ENCODE measurements around the gene MANSC4. TPM values are rescaled to one million over a fixed set of nuclear protein-coding genes. Genes with fewer than 3 reads are reported as not detected.

The MANSC4 gene
- total RNA-seq, 1 experiment from 2014 or later = not detected

DNA sequence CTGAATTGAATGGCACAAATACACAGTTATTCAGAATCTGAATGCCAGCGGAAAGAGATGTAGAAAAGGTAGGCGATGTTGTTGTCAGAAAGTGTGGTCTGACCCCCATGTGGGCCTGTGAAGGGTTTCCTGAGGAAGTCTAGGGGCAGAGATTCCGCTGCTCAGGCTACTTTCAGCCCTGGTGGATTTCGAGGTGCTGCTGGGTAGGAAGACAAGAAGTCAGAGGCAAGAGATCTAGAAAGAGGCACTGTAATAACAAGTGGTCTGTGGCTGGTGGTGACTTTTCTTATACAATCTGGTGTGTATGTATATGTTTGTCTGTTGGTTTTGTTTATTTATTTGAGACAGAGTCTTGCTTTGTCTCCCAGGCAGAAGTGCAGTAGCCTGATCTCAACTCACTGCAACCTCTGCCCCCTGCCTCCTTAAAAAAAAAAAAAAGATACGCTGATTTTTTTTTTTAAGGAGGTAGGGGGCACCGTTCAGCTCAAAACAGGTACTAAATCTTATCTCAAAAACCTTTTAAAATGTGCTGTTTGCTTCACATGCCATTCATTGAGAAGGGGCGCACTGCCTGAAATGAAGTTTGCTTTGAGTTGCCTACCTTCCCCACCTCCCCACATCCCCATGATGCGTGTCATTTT lies 27.1 kb upstream of the MANSC4 start (continued):
- TF ChIP-seq, protein P1, sequence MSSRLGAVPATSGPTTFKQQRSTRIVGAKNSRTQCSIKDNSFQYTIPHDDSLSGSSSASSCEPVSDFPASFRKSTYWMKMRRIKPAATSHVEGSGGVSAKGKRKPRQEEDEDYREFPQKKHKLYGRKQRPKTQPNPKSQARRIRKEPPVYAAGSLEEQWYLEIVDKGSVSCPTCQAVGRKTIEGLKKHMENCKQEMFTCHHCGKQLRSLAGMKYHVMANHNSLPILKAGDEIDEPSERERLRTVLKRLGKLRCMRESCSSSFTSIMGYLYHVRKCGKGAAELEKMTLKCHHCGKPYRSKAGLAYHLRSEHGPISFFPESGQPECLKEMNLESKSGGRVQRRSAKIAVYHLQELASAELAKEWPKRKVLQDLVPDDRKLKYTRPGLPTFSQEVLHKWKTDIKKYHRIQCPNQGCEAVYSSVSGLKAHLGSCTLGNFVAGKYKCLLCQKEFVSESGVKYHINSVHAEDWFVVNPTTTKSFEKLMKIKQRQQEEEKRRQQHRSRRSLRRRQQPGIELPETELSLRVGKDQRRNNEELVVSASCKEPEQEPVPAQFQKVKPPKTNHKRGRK (CRISPR knock-in tag; IDR thresholded peaks at IDR 0.05; ENCODE audit: borderline replicate concordance) = no peak
- TF ChIP-seq, protein P2, sequence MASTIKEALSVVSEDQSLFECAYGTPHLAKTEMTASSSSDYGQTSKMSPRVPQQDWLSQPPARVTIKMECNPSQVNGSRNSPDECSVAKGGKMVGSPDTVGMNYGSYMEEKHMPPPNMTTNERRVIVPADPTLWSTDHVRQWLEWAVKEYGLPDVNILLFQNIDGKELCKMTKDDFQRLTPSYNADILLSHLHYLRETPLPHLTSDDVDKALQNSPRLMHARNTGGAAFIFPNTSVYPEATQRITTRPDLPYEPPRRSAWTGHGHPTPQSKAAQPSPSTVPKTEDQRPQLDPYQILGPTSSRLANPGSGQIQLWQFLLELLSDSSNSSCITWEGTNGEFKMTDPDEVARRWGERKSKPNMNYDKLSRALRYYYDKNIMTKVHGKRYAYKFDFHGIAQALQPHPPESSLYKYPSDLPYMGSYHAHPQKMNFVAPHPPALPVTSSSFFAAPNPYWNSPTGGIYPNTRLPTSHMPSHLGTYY (CRISPR knock-in tag; IDR thresholded peaks at IDR 0.05) = no peak
- no peak for TF ChIP-seq TEAD4 (CRISPR knock-in tag; IDR thresholded peaks at IDR 0.05)
- no peak for TF ChIP-seq KAT7 (CRISPR knock-in tag; IDR thresholded peaks at IDR 0.05; ENCODE audit: borderline replicate concordance)
- no peak for TF ChIP-seq NFE2L1 (CRISPR knock-in tag; IDR thresholded peaks at IDR 0.05)
- TF ChIP-seq, protein P3, sequence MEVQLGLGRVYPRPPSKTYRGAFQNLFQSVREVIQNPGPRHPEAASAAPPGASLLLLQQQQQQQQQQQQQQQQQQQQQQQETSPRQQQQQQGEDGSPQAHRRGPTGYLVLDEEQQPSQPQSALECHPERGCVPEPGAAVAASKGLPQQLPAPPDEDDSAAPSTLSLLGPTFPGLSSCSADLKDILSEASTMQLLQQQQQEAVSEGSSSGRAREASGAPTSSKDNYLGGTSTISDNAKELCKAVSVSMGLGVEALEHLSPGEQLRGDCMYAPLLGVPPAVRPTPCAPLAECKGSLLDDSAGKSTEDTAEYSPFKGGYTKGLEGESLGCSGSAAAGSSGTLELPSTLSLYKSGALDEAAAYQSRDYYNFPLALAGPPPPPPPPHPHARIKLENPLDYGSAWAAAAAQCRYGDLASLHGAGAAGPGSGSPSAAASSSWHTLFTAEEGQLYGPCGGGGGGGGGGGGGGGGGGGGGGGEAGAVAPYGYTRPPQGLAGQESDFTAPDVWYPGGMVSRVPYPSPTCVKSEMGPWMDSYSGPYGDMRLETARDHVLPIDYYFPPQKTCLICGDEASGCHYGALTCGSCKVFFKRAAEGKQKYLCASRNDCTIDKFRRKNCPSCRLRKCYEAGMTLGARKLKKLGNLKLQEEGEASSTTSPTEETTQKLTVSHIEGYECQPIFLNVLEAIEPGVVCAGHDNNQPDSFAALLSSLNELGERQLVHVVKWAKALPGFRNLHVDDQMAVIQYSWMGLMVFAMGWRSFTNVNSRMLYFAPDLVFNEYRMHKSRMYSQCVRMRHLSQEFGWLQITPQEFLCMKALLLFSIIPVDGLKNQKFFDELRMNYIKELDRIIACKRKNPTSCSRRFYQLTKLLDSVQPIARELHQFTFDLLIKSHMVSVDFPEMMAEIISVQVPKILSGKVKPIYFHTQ (CRISPR knock-in tag; IDR thresholded peaks at IDR 0.05) = no peak
- TF ChIP-seq ZBTB21 (CRISPR knock-in tag; IDR thresholded peaks at IDR 0.05; ENCODE audit: borderline replicate concordance) = no peak

DNA sequence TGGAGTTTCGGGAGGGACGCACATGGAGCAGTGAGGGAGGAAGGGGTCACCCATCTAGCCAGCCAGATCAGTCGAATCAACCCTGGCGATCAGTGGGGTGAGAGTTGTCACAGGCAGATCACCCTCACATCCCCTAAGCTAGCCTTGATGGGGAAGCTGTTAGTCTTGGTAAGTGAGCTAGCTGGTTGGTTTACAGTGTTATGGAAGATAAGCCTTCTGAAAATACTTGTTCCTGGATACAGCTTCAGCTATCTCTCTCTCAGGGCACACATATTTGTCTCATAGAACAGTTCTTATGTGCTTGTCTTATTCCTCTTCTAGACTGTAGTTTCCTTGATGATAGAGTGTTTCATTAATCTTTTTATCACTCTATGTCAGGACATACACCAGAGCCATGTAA lies 26.2 kb upstream of the MANSC4 start:
- Mint-ChIP-seq H3K27ac (no peak overlapping the region), H3K36me3 (no peaks in the 10 kb centered on the region), H3K4me1 (peaks cover 6% of the 10 kb centered on the region), H3K27me3 (ENCODE audit: low read depth) (no peaks in the 10 kb centered on the region), H3K9me3 (no peaks in the 10 kb centered on the region), H3K4me3 (no peak overlapping the region)
- DNase-seq (ENCODE audit: low spot score) (no peak), ATAC-seq (no peak)
- TF ChIP-seq MYBL2 (CRISPR knock-in tag; IDR thresholded peaks at IDR 0.05) (no peak), ZNF121 (CRISPR knock-in tag; IDR thresholded peaks at IDR 0.05) (no peak), ZNF263 (CRISPR knock-in tag; IDR thresholded peaks at IDR 0.05; ENCODE audit: low read depth) (no peak), SP1 (CRISPR knock-in tag; conservative IDR thresholded peaks at IDR 0.05) (no peak)
- TF ChIP-seq, protein P4, sequence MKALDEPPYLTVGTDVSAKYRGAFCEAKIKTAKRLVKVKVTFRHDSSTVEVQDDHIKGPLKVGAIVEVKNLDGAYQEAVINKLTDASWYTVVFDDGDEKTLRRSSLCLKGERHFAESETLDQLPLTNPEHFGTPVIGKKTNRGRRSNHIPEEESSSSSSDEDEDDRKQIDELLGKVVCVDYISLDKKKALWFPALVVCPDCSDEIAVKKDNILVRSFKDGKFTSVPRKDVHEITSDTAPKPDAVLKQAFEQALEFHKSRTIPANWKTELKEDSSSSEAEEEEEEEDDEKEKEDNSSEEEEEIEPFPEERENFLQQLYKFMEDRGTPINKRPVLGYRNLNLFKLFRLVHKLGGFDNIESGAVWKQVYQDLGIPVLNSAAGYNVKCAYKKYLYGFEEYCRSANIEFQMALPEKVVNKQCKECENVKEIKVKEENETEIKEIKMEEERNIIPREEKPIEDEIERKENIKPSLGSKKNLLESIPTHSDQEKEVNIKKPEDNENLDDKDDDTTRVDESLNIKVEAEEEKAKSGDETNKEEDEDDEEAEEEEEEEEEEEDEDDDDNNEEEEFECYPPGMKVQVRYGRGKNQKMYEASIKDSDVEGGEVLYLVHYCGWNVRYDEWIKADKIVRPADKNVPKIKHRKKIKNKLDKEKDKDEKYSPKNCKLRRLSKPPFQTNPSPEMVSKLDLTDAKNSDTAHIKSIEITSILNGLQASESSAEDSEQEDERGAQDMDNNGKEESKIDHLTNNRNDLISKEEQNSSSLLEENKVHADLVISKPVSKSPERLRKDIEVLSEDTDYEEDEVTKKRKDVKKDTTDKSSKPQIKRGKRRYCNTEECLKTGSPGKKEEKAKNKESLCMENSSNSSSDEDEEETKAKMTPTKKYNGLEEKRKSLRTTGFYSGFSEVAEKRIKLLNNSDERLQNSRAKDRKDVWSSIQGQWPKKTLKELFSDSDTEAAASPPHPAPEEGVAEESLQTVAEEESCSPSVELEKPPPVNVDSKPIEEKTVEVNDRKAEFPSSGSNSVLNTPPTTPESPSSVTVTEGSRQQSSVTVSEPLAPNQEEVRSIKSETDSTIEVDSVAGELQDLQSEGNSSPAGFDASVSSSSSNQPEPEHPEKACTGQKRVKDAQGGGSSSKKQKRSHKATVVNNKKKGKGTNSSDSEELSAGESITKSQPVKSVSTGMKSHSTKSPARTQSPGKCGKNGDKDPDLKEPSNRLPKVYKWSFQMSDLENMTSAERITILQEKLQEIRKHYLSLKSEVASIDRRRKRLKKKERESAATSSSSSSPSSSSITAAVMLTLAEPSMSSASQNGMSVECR (CRISPR knock-in tag; IDR thresholded peaks at IDR 0.05; ENCODE audit: borderline replicate concordance) = no peak
- TF ChIP-seq, protein P5, sequence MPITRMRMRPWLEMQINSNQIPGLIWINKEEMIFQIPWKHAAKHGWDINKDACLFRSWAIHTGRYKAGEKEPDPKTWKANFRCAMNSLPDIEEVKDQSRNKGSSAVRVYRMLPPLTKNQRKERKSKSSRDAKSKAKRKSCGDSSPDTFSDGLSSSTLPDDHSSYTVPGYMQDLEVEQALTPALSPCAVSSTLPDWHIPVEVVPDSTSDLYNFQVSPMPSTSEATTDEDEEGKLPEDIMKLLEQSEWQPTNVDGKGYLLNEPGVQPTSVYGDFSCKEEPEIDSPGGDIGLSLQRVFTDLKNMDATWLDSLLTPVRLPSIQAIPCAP (CRISPR knock-in tag; IDR thresholded peaks at IDR 0.05) = no peak
- TF ChIP-seq, protein P6, sequence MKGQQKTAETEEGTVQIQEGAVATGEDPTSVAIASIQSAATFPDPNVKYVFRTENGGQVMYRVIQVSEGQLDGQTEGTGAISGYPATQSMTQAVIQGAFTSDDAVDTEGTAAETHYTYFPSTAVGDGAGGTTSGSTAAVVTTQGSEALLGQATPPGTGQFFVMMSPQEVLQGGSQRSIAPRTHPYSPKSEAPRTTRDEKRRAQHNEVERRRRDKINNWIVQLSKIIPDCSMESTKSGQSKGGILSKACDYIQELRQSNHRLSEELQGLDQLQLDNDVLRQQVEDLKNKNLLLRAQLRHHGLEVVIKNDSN (CRISPR knock-in tag; IDR thresholded peaks at IDR 0.05) = no peak
- TF ChIP-seq, protein P7, sequence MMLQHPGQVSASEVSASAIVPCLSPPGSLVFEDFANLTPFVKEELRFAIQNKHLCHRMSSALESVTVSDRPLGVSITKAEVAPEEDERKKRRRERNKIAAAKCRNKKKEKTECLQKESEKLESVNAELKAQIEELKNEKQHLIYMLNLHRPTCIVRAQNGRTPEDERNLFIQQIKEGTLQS (CRISPR knock-in tag; conservative IDR thresholded peaks at IDR 0.05) = no peak
- ChIA-PET POLR2A (no interaction called here), CTCF (no interaction called here)
